GM23248 (cell line): ENCODE measurements around the gene WDR38.

ENCODE experiments used
- EZH2 ChIP-seq: fragments of 200-600 bp; sonication (generic); IDR thresholded peaks from 2 replicates; pipeline ENCODE4 v1.6.1; 2018; ENCODE audit warnings: antibody characterized with exemption, mild to moderate bottlenecking; ENCODE audit not compliant: insufficient read depth, poor library complexity, severe bottlenecking
- EZH2phosphoT487 ChIP-seq: fragments of 200-600 bp; sonication (generic); IDR thresholded peaks from 2 replicates; pipeline ENCODE4 v1.6.1; 2018; ENCODE audit warnings: antibody characterized with exemption, moderate library complexity, mild to moderate bottlenecking, low read depth; ENCODE audit not compliant: insufficient read depth

- TF ChIP-seq EZH2phosphoT487: no peak
- no peak for TF ChIP-seq EZH2
Measured at GRCh38 chr9:124809211-124809610, 44.0 kb upstream of the WDR38 start.
